ENCODE results near the gene SSH2.

DNA sequence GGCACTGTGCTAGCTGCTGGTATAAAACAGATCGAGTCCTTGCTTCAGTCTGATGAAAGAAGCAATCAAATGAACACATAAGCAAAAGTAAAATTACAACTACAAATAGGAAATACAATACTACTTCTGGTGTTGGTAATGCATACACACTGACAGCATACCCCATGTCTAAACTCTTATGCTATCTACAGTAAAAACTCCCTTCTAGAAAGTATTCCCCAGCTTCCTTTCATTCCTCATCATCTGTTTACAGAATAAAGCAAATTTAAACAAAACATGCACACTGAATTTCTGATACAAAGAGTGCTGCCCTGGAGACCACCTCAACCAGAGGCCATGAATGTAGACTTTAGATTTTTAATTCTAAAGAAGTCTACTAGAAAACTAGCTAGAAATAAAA lies 109.6 kb downstream of the SSH2 start:
- TF ChIP-seq, protein P1, sequence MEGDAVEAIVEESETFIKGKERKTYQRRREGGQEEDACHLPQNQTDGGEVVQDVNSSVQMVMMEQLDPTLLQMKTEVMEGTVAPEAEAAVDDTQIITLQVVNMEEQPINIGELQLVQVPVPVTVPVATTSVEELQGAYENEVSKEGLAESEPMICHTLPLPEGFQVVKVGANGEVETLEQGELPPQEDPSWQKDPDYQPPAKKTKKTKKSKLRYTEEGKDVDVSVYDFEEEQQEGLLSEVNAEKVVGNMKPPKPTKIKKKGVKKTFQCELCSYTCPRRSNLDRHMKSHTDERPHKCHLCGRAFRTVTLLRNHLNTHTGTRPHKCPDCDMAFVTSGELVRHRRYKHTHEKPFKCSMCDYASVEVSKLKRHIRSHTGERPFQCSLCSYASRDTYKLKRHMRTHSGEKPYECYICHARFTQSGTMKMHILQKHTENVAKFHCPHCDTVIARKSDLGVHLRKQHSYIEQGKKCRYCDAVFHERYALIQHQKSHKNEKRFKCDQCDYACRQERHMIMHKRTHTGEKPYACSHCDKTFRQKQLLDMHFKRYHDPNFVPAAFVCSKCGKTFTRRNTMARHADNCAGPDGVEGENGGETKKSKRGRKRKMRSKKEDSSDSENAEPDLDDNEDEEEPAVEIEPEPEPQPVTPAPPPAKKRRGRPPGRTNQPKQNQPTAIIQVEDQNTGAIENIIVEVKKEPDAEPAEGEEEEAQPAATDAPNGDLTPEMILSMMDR (IDR thresholded peaks at IDR 0.05; ENCODE audit: poor library complexity, severe bottlenecking) = no peak
- no peak for TF ChIP-seq RAD21 (conservative IDR thresholded peaks at IDR 0.05)
- no peak for TF ChIP-seq EZH2 (IDR thresholded peaks at IDR 0.05; ENCODE audit: borderline replicate concordance, insufficient read depth, low read length, poor library complexity, severe bottlenecking)
- TF ChIP-seq, protein P2, sequence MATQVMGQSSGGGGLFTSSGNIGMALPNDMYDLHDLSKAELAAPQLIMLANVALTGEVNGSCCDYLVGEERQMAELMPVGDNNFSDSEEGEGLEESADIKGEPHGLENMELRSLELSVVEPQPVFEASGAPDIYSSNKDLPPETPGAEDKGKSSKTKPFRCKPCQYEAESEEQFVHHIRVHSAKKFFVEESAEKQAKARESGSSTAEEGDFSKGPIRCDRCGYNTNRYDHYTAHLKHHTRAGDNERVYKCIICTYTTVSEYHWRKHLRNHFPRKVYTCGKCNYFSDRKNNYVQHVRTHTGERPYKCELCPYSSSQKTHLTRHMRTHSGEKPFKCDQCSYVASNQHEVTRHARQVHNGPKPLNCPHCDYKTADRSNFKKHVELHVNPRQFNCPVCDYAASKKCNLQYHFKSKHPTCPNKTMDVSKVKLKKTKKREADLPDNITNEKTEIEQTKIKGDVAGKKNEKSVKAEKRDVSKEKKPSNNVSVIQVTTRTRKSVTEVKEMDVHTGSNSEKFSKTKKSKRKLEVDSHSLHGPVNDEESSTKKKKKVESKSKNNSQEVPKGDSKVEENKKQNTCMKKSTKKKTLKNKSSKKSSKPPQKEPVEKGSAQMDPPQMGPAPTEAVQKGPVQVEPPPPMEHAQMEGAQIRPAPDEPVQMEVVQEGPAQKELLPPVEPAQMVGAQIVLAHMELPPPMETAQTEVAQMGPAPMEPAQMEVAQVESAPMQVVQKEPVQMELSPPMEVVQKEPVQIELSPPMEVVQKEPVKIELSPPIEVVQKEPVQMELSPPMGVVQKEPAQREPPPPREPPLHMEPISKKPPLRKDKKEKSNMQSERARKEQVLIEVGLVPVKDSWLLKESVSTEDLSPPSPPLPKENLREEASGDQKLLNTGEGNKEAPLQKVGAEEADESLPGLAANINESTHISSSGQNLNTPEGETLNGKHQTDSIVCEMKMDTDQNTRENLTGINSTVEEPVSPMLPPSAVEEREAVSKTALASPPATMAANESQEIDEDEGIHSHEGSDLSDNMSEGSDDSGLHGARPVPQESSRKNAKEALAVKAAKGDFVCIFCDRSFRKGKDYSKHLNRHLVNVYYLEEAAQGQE (IDR thresholded peaks at IDR 0.05; ENCODE audit: borderline replicate concordance) = no peak
- TF ChIP-seq TAF1 (IDR thresholded peaks at IDR 0.05; ENCODE audit: low read depth) = no peak
- no peak for TF ChIP-seq POLR2AphosphoS5 (IDR thresholded peaks at IDR 0.05)
- TF ChIP-seq EP300 (conservative IDR thresholded peaks at IDR 0.05; ENCODE audit: poor library complexity, severe bottlenecking) = no peak
- TF ChIP-seq SMC3 (conservative IDR thresholded peaks at IDR 0.05; ENCODE audit: poor library complexity) = no peak
- TF ChIP-seq MXI1 (conservative IDR thresholded peaks at IDR 0.05; ENCODE audit: poor library complexity, severe bottlenecking) = no peak

Data from neural cell (in vitro differentiated cells).